HepG2 (cell line): ENCODE measurements around the gene TLL2. TPM values are rescaled to one million over a fixed set of nuclear protein-coding genes. Genes with fewer than 3 reads are reported as not detected.

Experiments
- ATAC-seq: fragments of 200-7000 bp; cut with Tn5 transposase; 3 replicates; pipeline ENCODE4 v1.9.1; 2020; ENCODE audit warnings: mild to moderate bottlenecking, moderate library complexity
- BruUV-seq: library from RNA; stranded (reverse); fragments of 400-500 nt; replicated peaks from 2 replicates; lab custom pipeline; 2021; lab: Mats Ljungman, UMichigan
- CTCF ChIA-PET: fragments of 300-600 bp; formaldehyde crosslinking; extraction: SDS; loops from one replicate; lab custom pipeline; 2021; ENCODE audit warnings: low total read pairs, inconsistent platforms, low intra/inter-chr PET ratio; lab: Yijun Ruan, JAX
- POLR2A ChIA-PET: fragments of 350-600 bp; sonication (Branson Sonifier 250); formaldehyde crosslinking; loops from one replicate; lab custom pipeline; 2020; ENCODE audit warnings: antibody characterized with exemption, inconsistent platforms; lab: Yijun Ruan, JAX
- DNase-seq: peaks from one replicate; pipeline ENCODE4 v3.0.0-alpha.2; 2015; ENCODE audit warnings: low spot score
- FAIRE-seq: peaks from 3 replicates; lab custom pipeline; 2011; peaks lifted over from hg19 to GRCh38; lab: Jason Lieb, UNC
- H2AFZ ChIP-seq: one replicate; pipeline ENCODE4 v1.6.1; 2011; ENCODE audit warnings: low read length, inconsistent platforms
- H3K27ac ChIP-seq: fragments of 300-600 bp; 3 replicates; pipeline ENCODE4 v1.8.0; 2011; ENCODE audit warnings: mixed run types, mild to moderate bottlenecking, mixed read lengths, low read length, inconsistent platforms; ENCODE audit not compliant: insufficient read depth; ENCODE audit errors: extremely low read length
- H3K27me3 ChIP-seq, 2 experiments: fragments of 200-600 bp in 1 of 2; 2 replicates in 1 of 2; 3 replicates in 1 of 2; pipeline versions ENCODE4 v1.6.0 to v1.8.0; 2011; ENCODE audit warnings: low read length in 2 of 2, mild to moderate bottlenecking in 2 of 2, moderate library complexity in 2 of 2, inconsistent platforms in 1 of 2; ENCODE audit not compliant: insufficient read depth in 2 of 2, control insufficient read depth in 1 of 2
- H3K36me3 ChIP-seq, 2 experiments: fragments of 200-600 bp in 1 of 2; replicated peaks in 1 of 2; 2 replicates in 1 of 2; 3 replicates in 1 of 2; pipeline versions ENCODE4 v1.5.1 to v1.8.0; 2011; ENCODE audit warnings: low read length in 2 of 2, inconsistent platforms in 1 of 2; ENCODE audit not compliant: insufficient read depth in 2 of 2, control insufficient read depth in 1 of 2
- H3K4me1 ChIP-seq: 2 replicates; pipeline ENCODE4 v1.5.1; 2012; ENCODE audit warnings: low read length, inconsistent platforms; ENCODE audit not compliant: insufficient read depth
- H3K4me2 ChIP-seq: 2 replicates; pipeline ENCODE4 v1.6.0; 2011; ENCODE audit warnings: low read depth, low read length, inconsistent platforms
- H3K4me3 ChIP-seq, 3 experiments: fragments of 200-600 bp in 1 of 3; sonication (generic), shearing (Covaris generic) in 1 of 3; replicated peaks in 1 of 3; 2 replicates each; pipeline ENCODE4 v1.5.1; 2011 to 2016; ENCODE audit warnings: low read length in 3 of 3, inconsistent platforms in 2 of 3, low read depth in 2 of 3, mild to moderate bottlenecking in 2 of 3, control low read depth in 1 of 3, mixed read lengths in 1 of 3; ENCODE audit not compliant: insufficient read depth in 1 of 3
- H3K79me2 ChIP-seq: one replicate; pipeline ENCODE4 v1.6.1; 2011; ENCODE audit warnings: low read length, inconsistent platforms; ENCODE audit not compliant: insufficient read depth
- H3K9ac ChIP-seq: 2 replicates; pipeline ENCODE4 v1.6.0; 2011; ENCODE audit warnings: mild to moderate bottlenecking, low read depth, low read length, inconsistent platforms; ENCODE audit not compliant: insufficient read depth
- H3K9me3 ChIP-seq: 2 replicates; pipeline ENCODE4 v1.5.1; 2012; ENCODE audit warnings: mild to moderate bottlenecking, low read length
- H4K20me1 ChIP-seq: 2 replicates; pipeline ENCODE4 v1.6.0; 2011; ENCODE audit warnings: inconsistent platforms, mild to moderate bottlenecking, low read length, moderate library complexity; ENCODE audit not compliant: insufficient read depth
- JDP2 ChIP-seq: sonication (generic); formaldehyde crosslinking; IDR thresholded peaks from 2 replicates; pipeline ENCODE4 v1.8.1; 2022; ENCODE audit warnings: missing genetic modification reagents, borderline replicate concordance
- KDM5B ChIP-seq: sonication (generic); formaldehyde crosslinking; IDR thresholded peaks from 2 replicates; pipeline ENCODE4 v1.4.0; 2020; ENCODE audit warnings: missing genetic modification reagents, mild to moderate bottlenecking, borderline replicate concordance
- KDM6A ChIP-seq: IDR thresholded peaks from 2 replicates; pipeline ENCODE4 v1.6.1; 2016; ENCODE audit warnings: low read depth
- KLF13 ChIP-seq: sonication (generic); formaldehyde crosslinking; IDR thresholded peaks from 2 replicates; pipeline ENCODE4 v1.4.0; 2020; ENCODE audit warnings: mild to moderate bottlenecking, missing genetic modification reagents
- MXD1 ChIP-seq: sonication (generic); formaldehyde crosslinking; IDR thresholded peaks from 2 replicates; pipeline ENCODE4 v1.4.0; 2020; ENCODE audit warnings: mild to moderate bottlenecking, missing genetic modification reagents
- MXI1 ChIP-seq: IDR thresholded peaks from 3 replicates; pipeline ENCODE4 v1.6.1; 2012; ENCODE audit warnings: low read depth, low read length, inconsistent platforms, borderline replicate concordance
- RARG ChIP-seq: sonication (generic); formaldehyde crosslinking; IDR thresholded peaks from 2 replicates; pipeline ENCODE4 v1.4.0; 2020; ENCODE audit warnings: low read depth, mild to moderate bottlenecking, missing genetic modification reagents
- REPIN1 ChIP-seq: sonication (generic); formaldehyde crosslinking; IDR thresholded peaks from 2 replicates; pipeline ENCODE4 v1.8.0; 2022; ENCODE audit warnings: missing genetic modification reagents, low read depth, mild to moderate bottlenecking, borderline replicate concordance
- STAT6 ChIP-seq: sonication (generic); formaldehyde crosslinking; IDR thresholded peaks from 2 replicates; pipeline ENCODE4 v1.4.0; 2020; ENCODE audit warnings: missing genetic modification reagents, mild to moderate bottlenecking, borderline replicate concordance
- ZFP36L1 ChIP-seq: sonication (generic); formaldehyde crosslinking; IDR thresholded peaks from 2 replicates; pipeline ENCODE4 v1.8.0; 2022; ENCODE audit warnings: mild to moderate bottlenecking, missing genetic modification reagents, moderate library complexity
- ZNF337 ChIP-seq: sonication (generic); formaldehyde crosslinking; IDR thresholded peaks from 2 replicates; pipeline ENCODE4 v1.5.1; 2020; ENCODE audit warnings: missing genetic modification reagents, low read depth, mild to moderate bottlenecking, borderline replicate concordance
- ZNF558 ChIP-seq: sonication (generic); formaldehyde crosslinking; IDR thresholded peaks from 2 replicates; pipeline ENCODE4 v1.9.0; 2022; ENCODE audit warnings: mild to moderate bottlenecking, missing genetic modification reagents, borderline replicate concordance
- ZNF773 ChIP-seq: sonication (generic); formaldehyde crosslinking; IDR thresholded peaks from 2 replicates; pipeline ENCODE4 v1.4.0; 2020; ENCODE audit warnings: missing genetic modification reagents, borderline replicate concordance
- WGBS: methylation state at CpG from one replicate; pipeline ENCODE4 v1.1.6; 2017; ENCODE audit warnings: low lambda C conversion rate; 5-methylcytosine and 5-hydroxymethylcytosine counted together
- in situ Hi-C: cut with HindIII; loops from 2 replicates; pipeline ENCODE4 v1.10.0; 2017; ENCODE audit warnings: low pct_unique_long_range_greater_than_20kb; ENCODE audit not compliant: extremely low pct_ligation_motif_present
- intact Hi-C: fragments of 100-400 bp; cut with micrococcal nuclease; formaldehyde crosslinking; loops from one replicate; pipeline ENCODE4 v1.10.0; 2022; ENCODE audit not compliant: unreplicated experiment
- polyA plus RNA-seq, 8 experiments: library from polyadenylated mRNA; depleted of rRNA in 3 of 8; stranded (reverse) in 7 of 8; unstranded in 1 of 8; fragments of >200 nt; fragmentation: Illumina TruSeq in 4 of 8; extraction: Trizol in 4 of 8; gene quantifications; 2 replicates each; pipeline versions ENCODE4 v1.2.1 to v1.2.3, GENCODE V29; 2011 to 2016; ENCODE audit warnings: low read depth in 4 of 8, missing spikeins in 1 of 8, mixed read lengths in 1 of 8; ENCODE audit not compliant: insufficient read depth in 1 of 8
- total RNA-seq, 5 experiments: library from RNA; depleted of rRNA; stranded (reverse); fragments of >200 nt; fragmentation: Illumina TruSeq; extraction: Trizol; gene quantifications; 2 replicates each; pipeline ENCODE4 v1.2.3, GENCODE V29; 2016; ENCODE audit warnings: low read depth in 1 of 5
- TF ChIP-seq, protein P1 (sequence below): sonication (generic); formaldehyde crosslinking; IDR thresholded peaks from 2 replicates; pipeline ENCODE4 v1.4.0; 2020; ENCODE audit warnings: missing genetic modification reagents

TLL2 gene
- total and polyA plus RNA-seq, 2 of the 13 experiments (the other 11 are each of a cell fraction or from before 2014, with no cell fraction given), result 0.09 TPM; not detected in 1

DNA sequence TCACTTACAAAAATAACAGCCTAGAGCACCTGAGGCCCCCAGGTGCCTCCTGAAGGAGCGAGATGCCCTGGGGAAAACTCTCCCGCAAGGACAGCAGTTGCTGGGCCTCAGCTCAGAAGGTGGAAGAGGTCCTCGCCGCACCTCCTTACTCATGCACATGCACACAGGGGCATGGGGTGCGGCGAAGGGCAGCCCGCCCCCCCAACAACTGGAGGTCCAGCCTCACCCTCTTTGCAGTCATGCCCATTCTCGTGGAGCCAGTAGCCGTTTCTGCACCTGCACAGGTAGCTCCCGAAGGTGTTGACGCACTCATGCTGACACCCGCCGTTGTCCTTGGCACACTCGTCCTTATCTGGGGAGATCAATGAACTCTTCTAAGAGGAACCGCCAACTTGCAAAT is 135.0 kb downstream of the TLL2 start:
- FAIRE-seq, result no peak
- in situ Hi-C loops, result no loop called here
- BruUV-seq, result no TSS peak
- Histone ChIP-seq H3K9me3 (no peaks in the 10 kb centered on the region), H2AFZ (no peak overlapping the region), H3K79me2 (no peaks in the 10 kb centered on the region), H4K20me1 (no peaks in the 10 kb centered on the region), H3K4me1 (peaks cover 11% of the 10 kb centered on the region), H3K36me3 (no peaks in the 10 kb centered on the region), H3K27ac (no peak overlapping the region), H3K4me3 (no peak overlapping the region), H3K9ac (no peak overlapping the region), H3K4me2 (no peak overlapping the region), H3K27me3 (peaks cover 0 to 22% of the 10 kb centered on the region in 2 experiments; a peak in 2 of 5 replicates)
- WGBS, result 50% methylated on average over 13 of the region's 15 CpGs
- intact Hi-C loops, result loop anchor here (5.0 kb wide), 1 partner anchor 134 kb away; the partner anchor contains the start of gene TLL2
- TF ChIP-seq MXD1 (CRISPR knock-in tag), result no peak
- TF ChIP-seq JDP2 (CRISPR knock-in tag), result no peak
- TF ChIP-seq KLF13 (CRISPR knock-in tag), result no peak
- TF ChIP-seq ZNF773 (CRISPR knock-in tag), result no peak
- no peak for TF ChIP-seq ZNF558 (CRISPR knock-in tag)
- TF ChIP-seq RARG (CRISPR knock-in tag), result no peak
- no peak for TF ChIP-seq KDM6A (CRISPR knock-in tag)
- TF ChIP-seq ZFP36L1 (CRISPR knock-in tag), result no peak
- no peak for TF ChIP-seq ZNF337 (CRISPR knock-in tag)
- TF ChIP-seq MXI1, result no peak
- TF ChIP-seq STAT6 (CRISPR knock-in tag), result no peak
- TF ChIP-seq, protein P1, sequence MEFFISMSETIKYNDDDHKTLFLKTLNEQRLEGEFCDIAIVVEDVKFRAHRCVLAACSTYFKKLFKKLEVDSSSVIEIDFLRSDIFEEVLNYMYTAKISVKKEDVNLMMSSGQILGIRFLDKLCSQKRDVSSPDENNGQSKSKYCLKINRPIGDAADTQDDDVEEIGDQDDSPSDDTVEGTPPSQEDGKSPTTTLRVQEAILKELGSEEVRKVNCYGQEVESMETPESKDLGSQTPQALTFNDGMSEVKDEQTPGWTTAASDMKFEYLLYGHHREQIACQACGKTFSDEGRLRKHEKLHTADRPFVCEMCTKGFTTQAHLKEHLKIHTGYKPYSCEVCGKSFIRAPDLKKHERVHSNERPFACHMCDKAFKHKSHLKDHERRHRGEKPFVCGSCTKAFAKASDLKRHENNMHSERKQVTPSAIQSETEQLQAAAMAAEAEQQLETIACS (CRISPR knock-in tag), result no peak
- TF ChIP-seq KDM5B (CRISPR knock-in tag), result no peak
- TF ChIP-seq REPIN1 (CRISPR knock-in tag), result no peak
- DNase-seq, result no peak
- CTCF ChIA-PET, result no interaction called here
- ATAC-seq, result no peak
- POLR2A ChIA-PET, result no interaction called here
